GM18499 (cell line): ENCODE data around the gene CCDC83.

ENCODE experiments used
- ATAC-seq: cut with Tn5 transposase; IDR thresholded peaks from one replicate; pipeline ENCODE4 v1.9.1; 2021; ENCODE audit warnings: moderate number of reproducible peaks; ENCODE audit not compliant: insufficient read depth, unreplicated experiment

The CCDC83 gene

GRCh38 chr11:85961930-85962363 is 106.8 kb downstream of the CCDC83 start:
- ATAC-seq = no peak

GRCh38 chr11:85965202-85965601 is 110.0 kb downstream of the CCDC83 start:
- no peak for ATAC-seq

GRCh38 chr11:85967457-85967856 is 112.3 kb downstream of the CCDC83 start:
- no peak for ATAC-seq
